Mesothelial cell of epicardium (in vitro differentiated cells): ENCODE data around the gene CALHM2. TPM values are rescaled to one million over a fixed set of nuclear protein-coding genes. Genes with fewer than 3 reads are reported as not detected.

Experiments used
- DNase-seq, 2 experiments: peaks; one replicate each; pipeline ENCODE4 v3.0.0; 2021; ENCODE audit warnings: low spot score in 2 of 2; ENCODE audit not compliant: unreplicated experiment in 2 of 2
- H3K27ac Mint-ChIP-seq: 2 replicates; pipeline ENCODE4 v1.8.0; 2021; ENCODE audit warnings: mixed read lengths
- H3K27me3 Mint-ChIP-seq: 2 replicates; pipeline ENCODE4 v1.8.0; 2021; ENCODE audit warnings: low read depth, mixed read lengths
- H3K36me3 Mint-ChIP-seq: 2 replicates; pipeline ENCODE4 v1.8.0; 2021; ENCODE audit warnings: mixed read lengths
- H3K4me1 Mint-ChIP-seq: 2 replicates; pipeline ENCODE4 v1.8.0; 2021; ENCODE audit warnings: mixed read lengths
- H3K4me3 Mint-ChIP-seq: 2 replicates; pipeline ENCODE4 v1.8.0; 2021; ENCODE audit warnings: mild to moderate bottlenecking, moderate library complexity, mixed read lengths
- H3K9me3 Mint-ChIP-seq: 2 replicates; pipeline ENCODE4 v1.8.0; 2021; ENCODE audit warnings: mixed read lengths
- CTCF ChIP-seq: fragments of 200-600 bp; sonication (generic); IDR thresholded peaks from one replicate; pipeline ENCODE4 v1.5.0; 2021; ENCODE audit warnings: antibody characterized with exemption; ENCODE audit not compliant: unreplicated experiment
- total RNA-seq: library from RNA; stranded (reverse); gene quantifications from 3 replicates; pipeline ENCODE4 v1.2.1, GENCODE V29; 2021

Gene CALHM2
- total RNA-seq, 1 donor from 2014 or later, result 4.3 TPM

GRCh38 chr10:103451091-103451813, 918 bp downstream of the CALHM2 start:
- DNase-seq, result no peak
- Mint-ChIP-seq H3K27me3 (no peaks in the 10 kb centered on the region), H3K36me3 (peaks cover 19% of the 10 kb centered on the region), H3K27ac (no peak overlapping the region), H3K9me3 (no peaks in the 10 kb centered on the region), H3K4me1 (no peaks in the 10 kb centered on the region), H3K4me3 (peak overlapping the region; percentile 59)
- TF ChIP-seq CTCF, result no peak

GRCh38 chr10:103450201-103450695, 1.9 kb downstream of the CALHM2 start:
- H3K4me3 Mint-ChIP-seq, result no peak overlapping the region
- no peak overlapping the region for H3K27ac Mint-ChIP-seq
- DNase-seq, result no peak
- peaks cover 21% of the 10 kb centered on the region for H3K36me3 Mint-ChIP-seq
- H3K4me1 Mint-ChIP-seq, result no peaks in the 10 kb centered on the region
- no peaks in the 10 kb centered on the region for H3K9me3 Mint-ChIP-seq
- no peak for TF ChIP-seq CTCF
- H3K27me3 Mint-ChIP-seq, result no peaks in the 10 kb centered on the region

- no peak for TF ChIP-seq CTCF
- H3K4me3 Mint-ChIP-seq, result no peak overlapping the region
- no peaks in the 10 kb centered on the region for H3K27me3 Mint-ChIP-seq
- H3K36me3 Mint-ChIP-seq, result peaks cover 26% of the 10 kb centered on the region
- no peak overlapping the region for H3K27ac Mint-ChIP-seq
- no peaks in the 10 kb centered on the region for H3K4me1 Mint-ChIP-seq
- H3K9me3 Mint-ChIP-seq, result no peaks in the 10 kb centered on the region
- no peak for DNase-seq
These were observed 2.7 kb downstream of the CALHM2 start for GRCh38 chr10:103449208-103450144.

GRCh38 chr10:103448746-103449145, 3.4 kb downstream of the CALHM2 start:
- H3K9me3 Mint-ChIP-seq, result no peaks in the 10 kb centered on the region
- H3K27me3 Mint-ChIP-seq, result no peaks in the 10 kb centered on the region
- no peak for TF ChIP-seq CTCF
- peak overlapping the region; percentile 8 for H3K27ac Mint-ChIP-seq
- H3K4me1 Mint-ChIP-seq, result no peaks in the 10 kb centered on the region
- no peak for DNase-seq
- H3K36me3 Mint-ChIP-seq, result peaks cover 33% of the 10 kb centered on the region
- H3K4me3 Mint-ChIP-seq, result no peak overlapping the region

- Mint-ChIP-seq H3K27ac (no peak overlapping the region), H3K4me1 (no peaks in the 10 kb centered on the region), H3K9me3 (no peaks in the 10 kb centered on the region), H3K36me3 (peaks cover 39% of the 10 kb centered on the region), H3K27me3 (no peaks in the 10 kb centered on the region), H3K4me3 (no peak overlapping the region)
- no peak for TF ChIP-seq CTCF
- no peak for DNase-seq
These were observed 5.0 kb downstream of the CALHM2 start for GRCh38 chr10:103447187-103447586.
